HepG2 (cell line): Measurements from ENCODE around the gene PDILT. TPM values are rescaled to one million over a fixed set of nuclear protein-coding genes. Genes with fewer than 3 reads are reported as not detected.
A peak's percentile ranks its signal among the peaks of the same experiment; 100 is the strongest.

Experiments used
- CREM ChIP-seq, 2 experiments: sonication (generic) in 1 of 2; formaldehyde crosslinking in 1 of 2; IDR thresholded peaks; 2 replicates each; pipeline versions ENCODE4 v1.4.0 to v1.6.1; 2016 to 2020; ENCODE audit warnings: antibody characterized with exemption in 1 of 2, mild to moderate bottlenecking in 1 of 2, missing genetic modification reagents in 1 of 2
- EHMT2 ChIP-seq: fragments of 200-600 bp; sonication (generic); IDR thresholded peaks from 2 replicates; pipeline ENCODE4 v1.7.0; 2017; ENCODE audit warnings: antibody characterized with exemption, low read depth, low read length, borderline replicate concordance
- HNF1B ChIP-seq: sonication (generic); formaldehyde crosslinking; IDR thresholded peaks from 2 replicates; pipeline ENCODE4 v1.5.1; 2020; ENCODE audit warnings: mild to moderate bottlenecking, moderate library complexity, missing genetic modification reagents
- MAZ ChIP-seq, 2 experiments: sonication (generic) in 1 of 2; formaldehyde crosslinking in 1 of 2; IDR thresholded peaks; 2 replicates each; pipeline versions ENCODE4 v1.5.0 to v1.6.1; 2012 to 2020; ENCODE audit warnings: low read depth in 2 of 2, mild to moderate bottlenecking in 2 of 2, borderline replicate concordance in 1 of 2, improper control_type of control experiment in 1 of 2, low read length in 1 of 2, missing genetic modification reagents in 1 of 2, moderate library complexity in 1 of 2
- MIXL1 ChIP-seq: IDR thresholded peaks from 2 replicates; pipeline ENCODE4 v1.6.1; 2016
- NFIC ChIP-seq: IDR thresholded peaks from 2 replicates; pipeline ENCODE4 v1.6.1; 2012; ENCODE audit warnings: mild to moderate bottlenecking, low read length, inconsistent platforms
- SIX1 ChIP-seq: sonication (generic); formaldehyde crosslinking; IDR thresholded peaks from 2 replicates; pipeline ENCODE4 v1.4.0; 2020; ENCODE audit warnings: missing genetic modification reagents, borderline replicate concordance
- ZKSCAN1 ChIP-seq: fragments of 150-350 bp; IDR thresholded peaks from 2 replicates; pipeline ENCODE4 v1.6.1; 2014; ENCODE audit warnings: low read length
- ZNF292 ChIP-seq: sonication (generic); formaldehyde crosslinking; IDR thresholded peaks from 2 replicates; pipeline ENCODE4 v1.8.1; 2022; ENCODE audit warnings: mild to moderate bottlenecking, low read depth, missing genetic modification reagents, borderline replicate concordance
- ZNF782 ChIP-seq: sonication (generic); formaldehyde crosslinking; IDR thresholded peaks from 2 replicates; pipeline ENCODE4 v1.4.0; 2020; ENCODE audit warnings: missing genetic modification reagents, mild to moderate bottlenecking, borderline replicate concordance
- ZNF792 ChIP-seq: IDR thresholded peaks from 2 replicates; pipeline ENCODE4 v1.6.1; 2016
- ZSCAN5A ChIP-seq: sonication (generic); formaldehyde crosslinking; IDR thresholded peaks from 2 replicates; pipeline ENCODE4 v1.8.0; 2022; ENCODE audit warnings: mild to moderate bottlenecking, missing genetic modification reagents, borderline replicate concordance
- polyA plus RNA-seq, 8 experiments: library from polyadenylated mRNA; depleted of rRNA in 3 of 8; stranded (reverse) in 7 of 8; unstranded in 1 of 8; fragments of >200 nt; fragmentation: Illumina TruSeq in 4 of 8; extraction: Trizol in 4 of 8; gene quantifications; 2 replicates each; pipeline versions ENCODE4 v1.2.1 to v1.2.3, GENCODE V29; 2011 to 2016; ENCODE audit warnings: low read depth in 4 of 8, missing spikeins in 1 of 8, mixed read lengths in 1 of 8; ENCODE audit not compliant: insufficient read depth in 1 of 8
- total RNA-seq, 5 experiments: library from RNA; depleted of rRNA; stranded (reverse); fragments of >200 nt; fragmentation: Illumina TruSeq; extraction: Trizol; gene quantifications; 2 replicates each; pipeline ENCODE4 v1.2.3, GENCODE V29; 2016; ENCODE audit warnings: low read depth in 1 of 5
- TF ChIP-seq, protein P1 (sequence below): sonication (generic); formaldehyde crosslinking; IDR thresholded peaks from 2 replicates; pipeline ENCODE4 v1.9.0; 2021; ENCODE audit warnings: mild to moderate bottlenecking, missing genetic modification reagents
- TF ChIP-seq, protein P2 (sequence below): IDR thresholded peaks from 2 replicates; pipeline ENCODE4 v1.4.0; 2020; ENCODE audit warnings: mild to moderate bottlenecking, missing genetic modification reagents

The PDILT gene
- total and polyA plus RNA-seq, 2 of the 13 experiments (the other 11 are each of a cell fraction or from before 2014, with no cell fraction given), result not detected

DNA sequence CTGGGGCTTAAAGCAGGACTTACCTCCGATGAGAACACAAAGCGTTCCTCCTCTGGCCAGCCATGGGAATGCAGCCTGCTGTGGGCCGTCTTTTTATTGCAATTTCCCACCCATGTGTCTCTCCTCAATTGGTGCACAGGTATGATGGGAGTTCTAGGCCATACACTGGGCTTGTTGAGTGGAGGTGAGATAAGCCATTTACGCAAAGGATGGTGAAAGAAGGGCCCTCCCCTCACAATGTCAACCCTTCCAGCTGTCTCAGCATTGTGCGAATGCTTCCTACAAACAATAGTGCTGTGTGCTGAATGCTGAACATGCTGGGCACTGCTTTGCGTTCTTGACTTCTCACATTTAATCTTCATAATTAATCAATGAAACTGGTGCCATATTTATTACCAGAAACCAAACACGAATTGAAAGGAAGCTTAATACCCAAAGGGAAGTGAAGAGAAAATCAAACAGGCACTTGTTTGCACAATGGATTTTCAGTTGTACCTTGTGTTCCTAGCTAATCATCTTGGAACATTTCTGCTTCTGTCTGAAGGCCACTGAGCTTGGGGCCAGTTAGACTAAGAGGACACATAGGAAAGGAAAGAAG is 77.0 kb downstream of the PDILT start, which contains the start of gene GP2 (continued):
- TF ChIP-seq, protein P1, sequence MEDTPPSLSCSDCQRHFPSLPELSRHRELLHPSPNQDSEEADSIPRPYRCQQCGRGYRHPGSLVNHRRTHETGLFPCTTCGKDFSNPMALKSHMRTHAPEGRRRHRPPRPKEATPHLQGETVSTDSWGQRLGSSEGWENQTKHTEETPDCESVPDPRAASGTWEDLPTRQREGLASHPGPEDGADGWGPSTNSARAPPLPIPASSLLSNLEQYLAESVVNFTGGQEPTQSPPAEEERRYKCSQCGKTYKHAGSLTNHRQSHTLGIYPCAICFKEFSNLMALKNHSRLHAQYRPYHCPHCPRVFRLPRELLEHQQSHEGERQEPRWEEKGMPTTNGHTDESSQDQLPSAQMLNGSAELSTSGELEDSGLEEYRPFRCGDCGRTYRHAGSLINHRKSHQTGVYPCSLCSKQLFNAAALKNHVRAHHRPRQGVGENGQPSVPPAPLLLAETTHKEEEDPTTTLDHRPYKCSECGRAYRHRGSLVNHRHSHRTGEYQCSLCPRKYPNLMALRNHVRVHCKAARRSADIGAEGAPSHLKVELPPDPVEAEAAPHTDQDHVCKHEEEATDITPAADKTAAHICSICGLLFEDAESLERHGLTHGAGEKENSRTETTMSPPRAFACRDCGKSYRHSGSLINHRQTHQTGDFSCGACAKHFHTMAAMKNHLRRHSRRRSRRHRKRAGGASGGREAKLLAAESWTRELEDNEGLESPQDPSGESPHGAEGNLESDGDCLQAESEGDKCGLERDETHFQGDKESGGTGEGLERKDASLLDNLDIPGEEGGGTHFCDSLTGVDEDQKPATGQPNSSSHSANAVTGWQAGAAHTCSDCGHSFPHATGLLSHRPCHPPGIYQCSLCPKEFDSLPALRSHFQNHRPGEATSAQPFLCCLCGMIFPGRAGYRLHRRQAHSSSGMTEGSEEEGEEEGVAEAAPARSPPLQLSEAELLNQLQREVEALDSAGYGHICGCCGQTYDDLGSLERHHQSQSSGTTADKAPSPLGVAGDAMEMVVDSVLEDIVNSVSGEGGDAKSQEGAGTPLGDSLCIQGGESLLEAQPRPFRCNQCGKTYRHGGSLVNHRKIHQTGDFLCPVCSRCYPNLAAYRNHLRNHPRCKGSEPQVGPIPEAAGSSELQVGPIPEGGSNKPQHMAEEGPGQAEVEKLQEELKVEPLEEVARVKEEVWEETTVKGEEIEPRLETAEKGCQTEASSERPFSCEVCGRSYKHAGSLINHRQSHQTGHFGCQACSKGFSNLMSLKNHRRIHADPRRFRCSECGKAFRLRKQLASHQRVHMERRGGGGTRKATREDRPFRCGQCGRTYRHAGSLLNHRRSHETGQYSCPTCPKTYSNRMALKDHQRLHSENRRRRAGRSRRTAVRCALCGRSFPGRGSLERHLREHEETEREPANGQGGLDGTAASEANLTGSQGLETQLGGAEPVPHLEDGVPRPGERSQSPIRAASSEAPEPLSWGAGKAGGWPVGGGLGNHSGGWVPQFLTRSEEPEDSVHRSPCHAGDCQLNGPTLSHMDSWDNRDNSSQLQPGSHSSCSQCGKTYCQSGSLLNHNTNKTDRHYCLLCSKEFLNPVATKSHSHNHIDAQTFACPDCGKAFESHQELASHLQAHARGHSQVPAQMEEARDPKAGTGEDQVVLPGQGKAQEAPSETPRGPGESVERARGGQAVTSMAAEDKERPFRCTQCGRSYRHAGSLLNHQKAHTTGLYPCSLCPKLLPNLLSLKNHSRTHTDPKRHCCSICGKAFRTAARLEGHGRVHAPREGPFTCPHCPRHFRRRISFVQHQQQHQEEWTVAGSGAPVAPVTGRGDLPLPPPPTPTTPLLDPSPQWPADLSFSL (CRISPR knock-in tag), result peak; percentile 5; the same call in 1 of the 2 replicates
- TF ChIP-seq, protein P2, sequence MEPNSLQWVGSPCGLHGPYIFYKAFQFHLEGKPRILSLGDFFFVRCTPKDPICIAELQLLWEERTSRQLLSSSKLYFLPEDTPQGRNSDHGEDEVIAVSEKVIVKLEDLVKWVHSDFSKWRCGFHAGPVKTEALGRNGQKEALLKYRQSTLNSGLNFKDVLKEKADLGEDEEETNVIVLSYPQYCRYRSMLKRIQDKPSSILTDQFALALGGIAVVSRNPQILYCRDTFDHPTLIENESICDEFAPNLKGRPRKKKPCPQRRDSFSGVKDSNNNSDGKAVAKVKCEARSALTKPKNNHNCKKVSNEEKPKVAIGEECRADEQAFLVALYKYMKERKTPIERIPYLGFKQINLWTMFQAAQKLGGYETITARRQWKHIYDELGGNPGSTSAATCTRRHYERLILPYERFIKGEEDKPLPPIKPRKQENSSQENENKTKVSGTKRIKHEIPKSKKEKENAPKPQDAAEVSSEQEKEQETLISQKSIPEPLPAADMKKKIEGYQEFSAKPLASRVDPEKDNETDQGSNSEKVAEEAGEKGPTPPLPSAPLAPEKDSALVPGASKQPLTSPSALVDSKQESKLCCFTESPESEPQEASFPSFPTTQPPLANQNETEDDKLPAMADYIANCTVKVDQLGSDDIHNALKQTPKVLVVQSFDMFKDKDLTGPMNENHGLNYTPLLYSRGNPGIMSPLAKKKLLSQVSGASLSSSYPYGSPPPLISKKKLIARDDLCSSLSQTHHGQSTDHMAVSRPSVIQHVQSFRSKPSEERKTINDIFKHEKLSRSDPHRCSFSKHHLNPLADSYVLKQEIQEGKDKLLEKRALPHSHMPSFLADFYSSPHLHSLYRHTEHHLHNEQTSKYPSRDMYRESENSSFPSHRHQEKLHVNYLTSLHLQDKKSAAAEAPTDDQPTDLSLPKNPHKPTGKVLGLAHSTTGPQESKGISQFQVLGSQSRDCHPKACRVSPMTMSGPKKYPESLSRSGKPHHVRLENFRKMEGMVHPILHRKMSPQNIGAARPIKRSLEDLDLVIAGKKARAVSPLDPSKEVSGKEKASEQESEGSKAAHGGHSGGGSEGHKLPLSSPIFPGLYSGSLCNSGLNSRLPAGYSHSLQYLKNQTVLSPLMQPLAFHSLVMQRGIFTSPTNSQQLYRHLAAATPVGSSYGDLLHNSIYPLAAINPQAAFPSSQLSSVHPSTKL (CRISPR knock-in tag), result peak; percentile 73
- TF ChIP-seq ZKSCAN1, result no peak
- TF ChIP-seq ZSCAN5A (CRISPR knock-in tag), result 0 out of 2 replicates have a peak, but pooled peaks have one; percentile 20
- TF ChIP-seq NFIC, result peak; percentile 57; the same call in 1 of the 2 replicates
- no peak for TF ChIP-seq MAZ (IDR thresholded peaks at IDR 0.05; ENCODE audit: borderline replicate concordance, low read depth, low read length)
- 0 out of 2 replicates have a peak, but pooled peaks have one; percentile 27 for TF ChIP-seq MAZ (CRISPR knock-in tag; IDR thresholded peaks at IDR 0.05; ENCODE audit: low read depth)
- peak; percentile 54; the same call in 1 of the 2 replicates for TF ChIP-seq ZNF292 (CRISPR knock-in tag)
- peak; percentile 54; the same call in 1 of the 2 replicates for TF ChIP-seq CREM (IDR thresholded peaks at IDR 0.05)
- no peak for TF ChIP-seq CREM (CRISPR knock-in tag; IDR thresholded peaks at IDR 0.05)
- TF ChIP-seq SIX1 (CRISPR knock-in tag), result no peak
- no peak for TF ChIP-seq ZNF792 (CRISPR knock-in tag)
- peak; percentile 51; the same call in 1 of the 2 replicates for TF ChIP-seq EHMT2
- TF ChIP-seq ZNF782 (CRISPR knock-in tag), result peak; percentile 54; the same call in 1 of the 2 replicates
- TF ChIP-seq MIXL1 (CRISPR knock-in tag), result peak; percentile 95
- peak; percentile 6; the same call in 1 of the 2 replicates for TF ChIP-seq HNF1B (CRISPR knock-in tag)
